DND-41 (cell line): ENCODE results near the gene HTRA1.

Experiments used
- EZH2 ChIP-seq: IDR thresholded peaks from 3 replicates; pipeline ENCODE4 v1.6.1; 2012; ENCODE audit warnings: borderline replicate concordance, low read depth, mild to moderate bottlenecking, moderate library complexity, low read length, inconsistent platforms; ENCODE audit not compliant: severe bottlenecking
- TF ChIP-seq, protein P1 (sequence below): IDR thresholded peaks from 2 replicates; pipeline ENCODE4 v1.5.1; 2012; ENCODE audit warnings: borderline replicate concordance, low read length, moderate library complexity, mild to moderate bottlenecking; ENCODE audit not compliant: poor library complexity, severe bottlenecking; ENCODE audit errors: extremely low read depth

DNA sequence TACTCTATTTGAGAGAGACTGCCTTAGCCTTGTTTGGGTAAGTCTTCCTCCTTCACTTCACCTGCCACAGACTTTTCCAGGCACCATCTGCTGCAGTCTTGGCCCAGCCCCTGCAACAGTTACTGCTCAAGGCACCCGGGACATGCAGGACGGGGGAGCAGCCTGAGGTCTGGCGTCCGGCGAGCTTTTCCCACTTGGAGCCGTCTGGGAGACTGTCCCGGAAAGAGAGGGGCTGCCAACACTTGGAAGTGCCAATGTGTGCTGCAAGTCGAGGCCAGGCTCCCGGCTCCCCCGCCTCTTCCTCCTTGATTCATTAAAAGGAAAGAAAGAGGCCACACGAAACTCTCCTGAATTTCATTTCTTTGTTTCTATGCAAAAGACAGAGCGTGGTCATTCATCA lies 13.7 kb downstream of the HTRA1 start:
- TF ChIP-seq, protein P1, sequence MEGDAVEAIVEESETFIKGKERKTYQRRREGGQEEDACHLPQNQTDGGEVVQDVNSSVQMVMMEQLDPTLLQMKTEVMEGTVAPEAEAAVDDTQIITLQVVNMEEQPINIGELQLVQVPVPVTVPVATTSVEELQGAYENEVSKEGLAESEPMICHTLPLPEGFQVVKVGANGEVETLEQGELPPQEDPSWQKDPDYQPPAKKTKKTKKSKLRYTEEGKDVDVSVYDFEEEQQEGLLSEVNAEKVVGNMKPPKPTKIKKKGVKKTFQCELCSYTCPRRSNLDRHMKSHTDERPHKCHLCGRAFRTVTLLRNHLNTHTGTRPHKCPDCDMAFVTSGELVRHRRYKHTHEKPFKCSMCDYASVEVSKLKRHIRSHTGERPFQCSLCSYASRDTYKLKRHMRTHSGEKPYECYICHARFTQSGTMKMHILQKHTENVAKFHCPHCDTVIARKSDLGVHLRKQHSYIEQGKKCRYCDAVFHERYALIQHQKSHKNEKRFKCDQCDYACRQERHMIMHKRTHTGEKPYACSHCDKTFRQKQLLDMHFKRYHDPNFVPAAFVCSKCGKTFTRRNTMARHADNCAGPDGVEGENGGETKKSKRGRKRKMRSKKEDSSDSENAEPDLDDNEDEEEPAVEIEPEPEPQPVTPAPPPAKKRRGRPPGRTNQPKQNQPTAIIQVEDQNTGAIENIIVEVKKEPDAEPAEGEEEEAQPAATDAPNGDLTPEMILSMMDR = no peak
- no peak for TF ChIP-seq EZH2
